HL-60/S4 treated with retinoic acid at 250 ng/mL for 4 days and 3 days (cell line): ENCODE data around the gene MISP.
"Not testable (repeated sequence)": the region's sequence is repeated elsewhere in the genome, so short reads cannot be mapped to it uniquely, and the experiment has no call there.

Source experiments
- in situ Hi-C: fragments of 300-500 bp; cut with MboI; formaldehyde crosslinking; loops from 2 replicates; pipeline ENCODE4 v1.7.0; 2022; ENCODE audit warnings: low sequenced_read_pairs

Gene MISP

DNA sequence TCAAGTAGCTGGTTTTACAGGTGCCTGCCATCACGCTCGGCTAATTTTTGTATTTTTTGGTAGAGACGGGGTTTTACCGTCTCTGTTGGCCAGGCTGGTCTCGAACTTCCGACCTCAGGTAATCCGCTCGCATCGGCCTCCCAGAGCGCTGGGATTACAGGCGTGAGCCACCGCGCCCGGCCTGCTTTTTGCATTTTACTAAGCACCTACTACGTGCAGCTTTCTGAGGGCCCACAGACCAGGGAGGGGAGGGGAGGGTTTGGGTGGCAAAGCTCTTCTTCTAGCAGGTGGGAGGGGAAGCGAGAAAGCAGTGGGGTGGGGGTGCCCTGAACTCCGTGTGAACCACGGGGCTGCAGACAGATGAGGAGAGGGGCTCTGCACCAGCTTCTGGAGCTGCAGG, 27.2 kb upstream of the MISP start:
- in situ Hi-C loops, result no loop called here

DNA sequence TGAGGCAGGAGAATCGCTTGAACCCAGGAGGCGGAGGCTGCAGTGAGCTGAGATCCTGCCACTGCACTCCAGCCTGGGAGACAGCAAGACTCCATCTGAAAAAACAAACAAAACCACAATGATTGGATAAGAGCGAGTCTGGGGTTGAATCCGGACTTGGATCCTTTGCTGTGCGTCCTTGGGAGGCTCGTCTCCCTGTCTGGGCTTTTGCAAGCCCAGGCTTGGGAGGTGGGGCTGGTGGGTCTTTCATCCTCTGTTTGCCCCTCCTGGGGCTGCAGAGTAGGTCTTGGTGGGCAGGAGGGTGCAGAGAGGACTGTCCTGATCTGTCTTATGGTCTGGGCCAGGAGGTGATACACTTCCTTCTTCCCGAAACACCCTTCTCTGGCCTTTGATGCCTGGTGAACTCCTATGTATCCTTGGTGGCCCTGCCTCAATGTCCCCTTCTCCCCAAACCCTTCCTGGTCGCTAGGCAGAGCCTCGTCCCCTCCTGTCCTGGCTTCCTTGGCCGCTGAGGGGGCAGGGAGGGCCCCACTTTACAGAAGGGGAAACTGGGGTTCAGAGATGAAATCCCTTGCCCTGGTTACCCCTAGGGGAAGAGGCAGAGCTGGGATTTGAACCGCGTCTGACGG, 25.3 kb upstream of the MISP start:
- in situ Hi-C loops, result no loop called here

DNA sequence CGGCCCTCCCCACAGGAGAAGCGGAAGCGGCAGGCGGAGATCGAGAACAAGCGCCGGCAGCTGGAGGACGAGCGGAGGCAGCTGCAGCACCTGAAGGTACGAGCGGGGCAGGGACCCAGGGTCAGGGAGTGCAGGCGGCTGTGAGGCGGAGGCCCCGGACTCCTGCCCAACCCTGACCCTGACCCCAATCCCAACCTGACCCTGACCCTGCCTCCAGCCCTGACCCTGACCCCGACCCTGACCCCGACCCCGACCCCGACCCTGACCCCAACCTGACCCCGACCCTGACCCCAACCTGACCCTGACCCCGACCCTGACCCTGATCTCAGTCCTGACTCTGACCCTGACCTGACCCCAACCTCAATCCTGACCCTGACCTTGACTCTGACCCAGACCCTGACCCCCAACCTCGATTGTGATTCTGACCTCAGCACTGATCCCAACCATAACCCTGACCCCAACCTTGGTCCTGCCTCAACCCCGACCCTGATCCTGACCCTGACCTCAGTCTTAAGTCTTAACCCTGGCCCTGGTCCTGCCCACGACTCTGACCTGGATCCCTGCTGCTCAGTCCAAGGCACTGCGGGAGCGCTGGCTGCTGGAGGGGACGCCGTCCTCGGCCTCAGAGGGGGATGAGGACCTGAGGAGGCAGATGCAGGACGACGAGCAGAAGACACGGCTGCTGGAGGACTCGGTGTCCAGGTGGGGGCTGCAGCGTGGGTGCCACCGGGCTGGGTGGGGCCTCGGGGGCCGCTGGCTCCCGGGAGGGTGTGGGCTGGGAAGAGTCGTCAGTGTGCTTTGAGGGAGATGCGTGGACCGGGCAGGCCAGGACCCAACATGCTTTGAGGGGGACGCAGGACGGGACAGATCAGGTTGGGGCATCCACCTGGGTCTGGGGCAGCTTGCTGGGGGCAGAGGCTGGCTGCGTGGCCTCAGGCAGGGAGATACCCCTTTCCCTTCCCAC, 23.6 kb upstream of the MISP start:
- in situ Hi-C loops, result no loop called here

DNA sequence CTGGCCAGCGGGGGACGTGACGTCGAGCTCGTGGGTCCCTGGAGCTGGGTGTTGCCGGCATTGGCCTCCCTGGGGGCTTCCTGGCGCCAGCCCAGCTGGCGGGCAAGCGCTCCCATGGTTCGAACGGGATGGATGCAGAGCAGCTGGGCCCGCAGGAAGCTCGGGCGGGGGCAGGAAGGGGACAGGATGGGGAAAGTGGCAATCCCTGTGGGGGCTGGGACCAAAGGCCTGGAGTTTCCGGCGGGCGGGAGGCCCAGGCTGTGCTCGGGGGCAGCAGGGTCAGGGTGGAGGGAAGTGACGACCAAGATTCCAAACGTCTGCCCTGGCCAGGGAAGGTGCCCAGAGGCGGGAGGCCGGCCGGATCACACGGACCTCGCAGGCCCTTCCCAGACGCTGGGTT, 22.9 kb upstream of the MISP start:
- in situ Hi-C loops, result no loop called here

DNA sequence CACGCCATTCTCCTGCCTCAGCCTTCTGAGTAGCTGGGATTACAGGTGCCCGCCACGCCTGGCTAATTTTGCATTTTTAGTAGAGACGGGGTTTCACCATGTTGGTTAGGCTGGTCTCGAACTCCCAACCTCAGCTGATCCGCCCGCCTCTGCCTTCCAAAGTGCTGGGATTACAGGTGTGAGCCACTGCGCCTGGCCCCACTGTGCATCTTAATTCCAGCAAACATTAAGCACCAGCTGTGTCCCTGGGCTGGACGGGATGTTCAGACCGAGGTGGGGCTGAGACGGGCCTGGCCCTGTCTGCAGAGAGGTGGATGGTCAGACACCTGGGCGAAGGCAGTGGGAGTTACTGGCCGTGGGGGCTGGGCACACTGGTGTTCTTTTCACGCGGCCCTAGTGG, 21.3 kb upstream of the MISP start:
- in situ Hi-C loops, result not testable (repeated sequence)

DNA sequence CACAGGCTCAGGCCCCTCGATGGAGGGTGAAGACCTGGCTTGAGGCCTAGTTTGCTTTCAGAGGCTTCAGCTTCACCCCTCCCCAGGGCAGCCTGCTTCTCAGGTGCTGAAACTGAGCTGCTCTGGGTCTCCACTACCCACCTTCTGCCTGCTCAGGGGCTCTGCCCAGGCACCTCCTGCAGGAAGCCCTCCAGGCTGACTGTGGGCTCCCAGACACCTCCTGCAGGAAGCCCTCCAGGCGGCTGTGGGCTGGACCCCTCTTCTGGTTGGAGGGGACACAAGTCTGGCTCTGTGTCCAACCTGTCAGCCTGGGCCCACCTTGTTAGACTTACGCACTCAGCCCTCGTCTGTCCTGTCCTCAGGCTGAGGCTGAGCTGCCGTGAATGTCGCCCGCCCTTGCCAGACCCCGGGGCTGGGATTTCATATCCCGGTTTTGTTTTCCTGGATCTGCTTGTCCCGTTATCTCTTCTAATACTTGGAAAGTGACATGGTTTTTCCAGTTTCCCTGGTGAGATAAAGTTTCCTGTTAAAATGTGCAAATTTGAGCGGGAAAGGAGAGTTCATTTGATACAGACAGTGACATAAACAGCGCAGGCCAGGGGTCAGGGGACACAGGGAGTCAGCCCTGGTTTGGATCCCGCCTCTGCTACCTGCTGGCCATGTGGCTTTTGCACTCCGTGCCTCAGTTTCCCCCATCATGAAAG, 20.8 kb upstream of the MISP start:
- in situ Hi-C loops, result loop anchor here (10.0 kb wide), 1 partner anchor 65 kb away; the partner anchor contains the start of gene RNF126

DNA sequence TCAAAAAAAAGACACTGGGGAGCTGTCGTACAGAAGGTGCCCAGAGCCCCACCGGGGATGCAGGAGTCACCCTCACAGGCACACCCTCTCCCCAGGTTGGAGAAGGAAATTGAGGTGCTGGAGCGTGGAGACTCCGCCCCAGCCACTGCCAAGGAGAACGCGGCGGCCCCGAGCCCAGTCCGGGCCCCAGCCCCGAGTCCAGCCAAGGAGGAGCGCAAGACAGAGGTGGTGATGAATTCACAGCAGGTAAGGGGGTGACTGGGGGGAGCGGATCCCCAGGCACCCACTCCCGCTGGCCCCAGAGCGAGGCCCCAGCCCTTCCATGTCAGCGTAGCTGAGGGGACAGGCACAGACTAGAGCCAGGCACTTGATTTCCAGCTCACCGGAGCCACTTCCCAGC, 19.9 kb upstream of the MISP start:
- in situ Hi-C loops, result loop anchor here (10.0 kb wide), 1 partner anchor 66 kb away; the partner anchor contains the start of gene RNF126

DNA sequence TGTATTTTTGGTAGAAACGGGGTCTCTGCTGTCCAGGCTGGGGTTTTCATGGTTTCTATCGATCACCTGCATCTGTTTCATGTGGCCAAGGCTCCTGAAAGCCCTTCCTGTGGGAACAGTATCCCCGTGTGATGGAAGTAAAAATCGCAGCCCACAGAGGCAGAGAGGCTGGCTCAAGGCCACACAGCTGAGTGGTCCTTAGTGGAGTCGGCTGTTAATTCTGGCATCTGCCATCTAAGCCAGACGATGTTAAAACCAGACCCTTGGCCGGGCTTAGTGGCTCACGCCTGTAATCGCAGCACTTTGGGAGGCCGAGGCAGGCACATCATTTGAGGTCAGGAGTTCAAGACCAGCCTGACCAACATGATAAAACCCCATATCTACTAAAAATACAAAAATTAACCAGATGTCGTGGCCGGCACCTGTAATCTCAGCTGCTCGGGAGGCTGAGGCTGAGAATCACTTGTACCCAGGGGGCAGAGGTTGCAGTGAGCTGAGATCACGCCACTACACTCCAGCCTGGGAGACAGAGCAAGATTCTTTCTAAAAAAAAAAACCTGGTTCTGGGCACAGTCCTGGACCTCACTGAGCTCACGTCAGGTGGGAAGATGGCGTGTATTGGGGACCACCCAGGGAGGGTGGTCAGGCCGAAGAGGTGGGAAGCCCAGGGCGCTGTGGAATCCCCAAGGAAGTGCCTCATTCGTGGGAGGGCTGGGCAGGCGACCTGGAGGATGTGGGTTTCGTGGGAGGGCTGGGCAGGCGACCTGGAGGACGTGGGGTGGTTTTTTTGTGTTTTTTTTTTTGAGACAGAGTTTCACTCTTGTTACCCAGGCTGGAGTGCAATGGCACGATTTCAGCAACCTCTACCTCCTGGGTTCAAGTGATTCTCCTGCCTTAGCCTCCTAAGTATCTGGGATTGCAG, 18.5 kb upstream of the MISP start:
- in situ Hi-C loops, result loop anchor here (10.0 kb wide), 1 partner anchor 68 kb away; the partner anchor contains the start of gene RNF126

DNA sequence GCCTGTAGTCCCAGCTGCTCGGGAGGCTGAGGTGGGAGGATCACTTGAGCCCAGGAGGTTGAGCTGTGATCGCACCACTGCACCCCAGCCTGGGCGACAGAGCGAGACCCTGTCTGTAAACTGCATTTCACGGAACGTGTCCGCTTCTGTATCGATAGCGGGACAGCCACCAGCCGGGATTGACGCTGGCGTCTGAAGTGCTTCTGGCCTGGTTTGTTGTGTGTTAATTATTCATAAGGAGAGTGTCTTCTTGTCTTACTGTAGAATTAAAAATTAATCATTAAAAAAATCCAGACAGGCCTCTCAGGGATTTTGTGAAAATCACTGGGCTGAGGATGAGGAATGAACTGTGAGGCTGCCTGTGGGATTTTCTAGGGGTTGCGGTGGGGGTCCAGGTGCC, 16.2 kb upstream of the MISP start:
- in situ Hi-C loops, result loop anchor here (10.0 kb wide), 1 partner anchor 70 kb away; the partner anchor contains the start of gene RNF126

DNA sequence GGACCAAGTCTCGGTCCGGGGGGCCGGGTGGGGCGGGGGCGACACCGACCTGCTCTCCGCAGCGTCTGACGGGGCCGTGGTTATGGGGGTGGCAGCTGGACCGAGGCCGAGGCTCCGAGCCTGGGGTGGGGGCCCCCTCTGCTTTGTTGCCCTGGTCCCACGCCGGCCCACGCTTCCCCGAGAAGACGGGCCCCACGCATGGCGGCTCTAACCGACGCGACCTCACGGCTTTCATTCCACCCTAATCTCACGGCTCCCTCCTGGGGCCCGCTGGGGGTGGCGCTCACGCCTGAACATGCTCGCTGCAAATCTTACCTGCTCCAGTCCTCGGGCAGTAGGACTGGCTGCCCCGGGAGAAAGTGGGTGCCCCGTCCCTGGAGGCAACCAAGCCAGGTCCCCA, 14.8 kb upstream of the MISP start:
- in situ Hi-C loops, result loop anchor here (10.0 kb wide), 1 partner anchor 71 kb away; the partner anchor contains the start of gene RNF126

DNA sequence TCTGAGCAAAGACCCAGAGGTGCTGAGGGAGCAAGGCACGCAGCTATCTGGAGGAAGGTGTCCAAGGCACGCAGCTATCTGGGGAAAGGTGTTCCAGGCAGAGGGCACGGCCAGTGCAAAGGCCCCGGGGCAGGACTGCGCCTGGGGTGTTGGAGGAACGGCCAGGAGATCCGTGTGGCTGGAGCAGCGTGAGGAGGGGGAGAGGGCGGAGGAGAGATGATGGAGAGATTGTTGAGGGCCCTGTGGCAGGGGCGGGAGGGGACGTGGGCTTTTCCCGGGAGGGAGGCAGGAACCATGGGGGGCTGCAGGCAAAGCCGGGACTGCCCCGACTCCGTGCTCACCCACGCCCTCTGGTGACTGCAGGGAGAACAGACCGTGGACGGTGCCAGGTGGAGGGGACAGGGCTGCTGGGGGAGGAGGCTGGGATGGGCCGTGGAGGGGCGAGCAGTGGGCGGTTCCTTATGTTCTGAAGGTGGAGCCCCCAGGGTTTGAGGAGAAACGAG, 13.3 kb upstream of the MISP start:
- in situ Hi-C loops, result loop anchor here (10.0 kb wide), 1 partner anchor 73 kb away; the partner anchor contains the start of gene RNF126

DNA sequence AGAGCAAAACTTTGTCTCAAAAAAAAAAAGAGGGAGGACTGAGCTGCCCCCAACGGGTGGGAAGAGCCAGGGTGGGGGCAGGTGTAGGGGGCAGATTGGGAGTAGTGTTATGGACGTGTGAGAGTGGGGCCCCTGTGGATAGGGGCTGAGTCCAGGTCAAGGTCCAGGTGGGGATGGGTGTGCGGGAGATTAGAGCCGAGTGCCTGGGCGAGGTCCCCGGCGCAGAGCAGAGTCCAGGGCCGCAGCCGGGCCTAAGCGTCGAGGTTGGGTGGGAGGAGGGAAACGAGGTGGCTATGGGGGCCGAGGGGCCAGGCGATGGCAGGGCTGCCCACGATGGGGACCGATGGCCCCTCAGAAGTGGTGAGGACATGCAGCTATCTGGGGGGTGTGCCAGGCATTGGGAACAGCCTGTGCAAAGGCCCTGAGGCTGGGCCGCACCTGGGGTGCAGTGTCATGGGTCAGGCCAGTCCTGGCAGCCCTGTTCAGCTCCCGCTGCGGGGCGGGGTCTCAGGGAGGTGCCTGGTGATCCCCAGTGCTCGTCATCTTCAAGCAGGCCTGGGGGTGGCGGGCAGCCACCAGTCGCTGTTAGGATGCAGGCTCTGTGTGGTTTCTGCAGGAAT, 12.3 kb upstream of the MISP start:
- in situ Hi-C loops, result loop anchor here (10.0 kb wide), 1 partner anchor 74 kb away; the partner anchor contains the start of gene RNF126

DNA sequence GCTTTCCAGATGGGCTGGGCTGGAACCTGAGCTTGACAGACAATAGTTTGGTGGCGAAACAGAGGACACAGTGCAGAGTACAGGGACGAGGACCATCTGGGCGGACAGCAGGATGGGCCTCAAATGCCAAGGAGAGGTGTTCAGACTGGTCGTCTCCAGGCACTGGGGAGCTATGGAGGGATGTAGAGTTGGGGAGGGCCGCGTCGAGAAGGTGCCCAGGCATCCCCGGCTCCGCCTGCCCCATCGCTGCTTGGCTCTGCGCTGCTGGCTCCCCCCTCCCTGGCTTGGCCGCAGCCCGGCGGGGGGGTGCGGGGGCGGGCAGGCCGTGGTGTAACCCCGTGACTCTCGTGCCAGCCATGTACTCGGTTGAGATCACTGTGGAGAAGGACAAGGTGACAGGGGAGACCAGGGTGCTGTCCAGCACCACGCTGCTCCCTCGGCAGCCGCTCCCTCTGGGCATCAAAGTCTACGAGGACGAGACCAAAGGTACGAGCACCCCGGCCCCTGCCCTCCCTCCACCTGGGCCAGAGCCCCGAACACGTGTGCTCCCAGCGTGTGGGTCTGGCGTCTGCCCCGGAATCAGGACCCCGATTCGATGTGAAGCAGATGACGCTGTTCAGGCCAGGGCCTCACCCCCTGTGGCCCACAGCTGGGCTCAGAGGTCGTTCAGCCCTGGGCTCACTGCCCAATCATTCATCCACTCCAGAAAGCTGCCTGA, 10.8 kb upstream of the MISP start:
- in situ Hi-C loops, result loop anchor here (10.0 kb wide), 1 partner anchor 75 kb away; the partner anchor contains the start of gene RNF126

DNA sequence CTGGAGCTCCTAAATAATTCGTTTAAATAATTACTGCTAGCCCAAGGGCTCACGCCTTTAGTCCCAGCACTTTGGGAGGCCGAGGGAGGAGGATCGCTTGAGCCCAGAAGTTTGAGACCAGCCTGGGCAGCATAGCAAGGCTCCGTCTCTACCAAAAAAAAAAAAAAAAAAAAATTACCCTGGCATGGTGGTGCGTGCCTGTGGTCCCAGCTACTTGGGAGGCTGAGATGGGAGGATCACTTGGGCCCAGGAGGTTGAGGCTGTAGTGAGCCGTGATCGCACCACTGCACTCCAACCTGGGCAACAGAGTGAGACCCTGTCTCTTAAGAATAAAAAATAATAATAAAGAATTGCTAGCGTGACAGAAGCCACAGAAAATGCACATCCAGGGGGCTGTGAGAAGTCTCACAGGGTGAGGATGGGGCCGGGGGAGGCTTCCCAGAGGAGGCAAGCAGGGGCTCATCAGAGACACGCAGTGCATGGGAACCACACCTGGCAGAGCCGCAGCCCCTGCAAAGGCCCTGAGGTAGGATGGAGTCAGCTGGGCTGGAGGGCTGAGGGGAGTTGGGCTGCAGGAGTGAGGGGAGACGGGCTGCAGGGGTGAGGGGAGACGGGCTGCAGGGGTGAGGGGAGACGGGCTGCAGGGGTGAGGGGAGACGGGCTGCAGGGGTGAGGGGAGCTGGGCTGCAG, 10.0 kb upstream of the MISP start:
- in situ Hi-C loops, result not testable (repeated sequence)

DNA sequence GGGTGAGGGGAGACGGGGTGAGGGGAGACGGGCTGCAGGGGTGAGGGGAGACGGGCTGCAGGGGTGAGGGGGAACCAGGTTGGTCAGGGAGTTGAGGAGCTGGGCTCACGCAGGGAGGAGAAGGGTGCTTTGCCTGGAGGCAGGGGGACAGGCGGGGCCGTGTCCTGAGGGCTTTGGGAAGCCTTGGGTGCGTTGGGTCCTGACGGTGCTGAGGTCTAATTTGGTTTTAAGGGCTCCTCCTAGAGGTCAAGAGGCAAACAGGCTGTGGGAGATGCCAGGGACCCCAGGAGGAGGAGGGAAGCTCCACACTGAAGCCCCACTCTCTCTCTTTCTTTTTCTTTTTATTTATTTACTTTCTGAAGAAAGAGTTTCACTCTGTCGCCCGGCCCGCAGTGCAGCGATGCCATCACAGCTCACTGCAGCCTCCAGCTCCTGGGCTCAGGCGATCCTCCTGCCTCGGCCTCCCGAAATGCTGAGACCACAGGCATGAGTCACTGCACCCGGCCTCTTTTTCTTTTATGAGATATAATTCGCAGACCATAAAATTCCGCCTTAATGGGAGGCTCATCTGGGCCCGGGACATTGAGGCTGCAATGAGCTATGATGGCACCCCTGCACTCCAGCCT, 9.3 kb upstream of the MISP start:
- in situ Hi-C loops, result no loop called here

DNA sequence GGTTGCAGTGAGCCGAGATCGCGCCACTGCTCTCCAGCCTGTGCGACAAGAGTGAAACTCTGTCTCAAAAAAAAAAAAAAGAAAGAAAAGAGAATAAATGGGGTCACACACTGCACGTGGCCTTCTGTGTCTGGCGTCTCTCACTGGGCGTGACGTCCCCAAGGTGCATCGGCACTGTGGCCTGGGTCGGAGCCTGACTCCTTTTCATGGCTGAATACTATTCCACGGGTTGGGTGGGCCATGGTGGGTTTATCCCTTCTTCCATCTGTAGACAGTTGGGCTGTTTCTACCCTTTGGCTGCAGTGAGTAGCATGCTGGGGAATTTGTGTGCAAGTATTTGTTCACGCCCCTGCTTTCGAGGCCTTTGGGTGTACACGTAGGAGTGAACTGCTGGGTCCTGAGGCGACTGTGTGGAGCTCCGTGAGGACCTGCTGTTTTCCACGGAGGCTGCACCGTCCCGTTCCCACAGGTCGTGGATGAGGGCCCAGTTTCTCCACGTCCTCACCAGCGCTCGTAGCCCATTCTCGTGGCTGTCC, 8.3 kb upstream of the MISP start:
- in situ Hi-C loops, result no loop called here

DNA sequence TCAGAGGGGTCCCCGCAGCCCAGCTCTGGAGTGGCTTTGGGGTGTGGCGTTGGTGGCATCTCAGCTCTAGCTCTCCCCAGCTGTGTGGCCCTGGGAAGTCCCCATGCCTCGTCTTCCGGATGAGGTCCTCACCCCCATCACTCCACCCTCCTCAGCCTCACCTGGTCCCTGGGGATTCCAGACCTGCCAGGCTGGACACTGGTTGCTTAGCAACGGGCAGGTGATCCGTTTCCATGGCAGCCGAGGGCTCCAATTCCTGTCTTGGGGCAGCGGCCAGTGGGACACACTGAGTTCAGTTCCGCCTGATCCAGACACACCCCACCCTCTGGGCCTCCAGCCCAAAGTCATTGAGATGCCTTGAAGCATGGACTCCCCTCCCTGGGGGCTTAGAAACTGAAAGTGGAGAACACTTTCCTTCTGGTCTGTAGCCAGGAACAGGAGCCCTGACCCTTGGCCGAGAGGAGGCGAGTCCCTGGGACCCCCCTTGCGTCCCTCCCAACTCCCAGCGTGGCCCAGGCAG, 7.7 kb upstream of the MISP start:
- in situ Hi-C loops, result no loop called here
